ENCODE data around the gene COASY. TPM values are rescaled to one million over a fixed set of nuclear protein-coding genes. Genes with fewer than 3 reads are reported as not detected.

COASY gene
- polyA plus RNA-seq, 1 of the 3 experiments (the other 2 are of a cell fraction) = 69.4 TPM

GRCh38 chr17:42519546-42520491, 42.1 kb upstream of the COASY start (continued):
- no peak for TF ChIP-seq EZH2phosphoT487 (IDR thresholded peaks at IDR 0.05; ENCODE audit: borderline replicate concordance, low read depth)
- TF ChIP-seq POLR2AphosphoS5 (IDR thresholded peaks at IDR 0.05; ENCODE audit: low read depth, low read length) = peak; percentile 78
- TF ChIP-seq REST (IDR thresholded peaks at IDR 0.05; ENCODE audit: low read depth, low read length) = peak; percentile 84
- peak; percentile 91 for TF ChIP-seq TCF12 (IDR thresholded peaks at IDR 0.05)
- no peak for TF ChIP-seq SMC3 (IDR thresholded peaks at IDR 0.05; ENCODE audit: low read depth, low read length)
- no peak; the same call in 1 of the 2 replicates for TF ChIP-seq MEF2A (IDR thresholded peaks at IDR 0.05; ENCODE audit: borderline replicate concordance, low read depth)
- TF ChIP-seq TEAD4 (IDR thresholded peaks at IDR 0.05; ENCODE audit: borderline replicate concordance, insufficient read depth) = peak; percentile 81
- 0 out of 2 replicates have a peak, but pooled peaks have one; percentile 72 for TF ChIP-seq SIN3A (IDR thresholded peaks at IDR 0.05; ENCODE audit: borderline replicate concordance, low read depth, low read length)
- TF ChIP-seq GATA2 (CRISPR knock-in tag; IDR thresholded peaks at IDR 0.05) = no peak

- Histone ChIP-seq H3K9ac (peak overlapping the region; percentile 73; the same call in 1 of the 2 replicates), H4K20me1 (ENCODE audit: insufficient read depth) (no peaks in the 10 kb centered on the region), H3K4me2 (peak overlapping the region; percentile 81), H3K36me3 (replicated peaks in 1 of 2; ENCODE audit: control insufficient read depth in 1 of 2, insufficient read depth in 2 of 2, low read length in 1 of 2) (no peaks in the 10 kb centered on the region), H3F3A (replicated peaks; ENCODE audit: insufficient read depth) (peaks cover 64% of the 10 kb centered on the region), H3K4me3 (ENCODE audit: low read depth in 2 of 2, low read length in 1 of 2) (peak overlapping the region in 1 of 2 experiments; percentile 25; a peak in 1 of 4 replicates), H3K9me2 (no peaks in the 10 kb centered on the region), H2AFZ (ENCODE audit: low read depth) (no peak overlapping the region), H3K4me1 (ENCODE audit: control insufficient read depth in 1 of 2, insufficient read depth in 2 of 2, low read depth in 1 of 2, low read length in 1 of 2) (peaks cover 43 to 57% of the 10 kb centered on the region in 2 experiments), H3K27ac (ENCODE audit: low read depth in 2 of 2, low read length in 1 of 2) (peak overlapping the region; percentile 92 to 100), H3K79me2 (ENCODE audit: insufficient read depth) (peaks cover 16% of the 10 kb centered on the region), H3K27me3 (ENCODE audit: insufficient read depth) (no peaks in the 10 kb centered on the region), H3K9me3 (no peaks in the 10 kb centered on the region)
- no peak for DNase-seq
- WGBS (ENCODE audit: low lambda C conversion rate) = 34% methylated on average over 5 of the region's 9 CpGs
- CTCF ChIA-PET = interaction anchor here (0.6 to 7.9 kb wide), 13 partner anchors 9 to 208 kb away, joined by 3 to 83 read pairs (median 4); no protein-coding TSS in a partner anchor
- TF ChIP-seq CTCF (IDR thresholded peaks at IDR 0.05) = peak; percentile 44
- no peak for TF ChIP-seq JUND (IDR thresholded peaks at IDR 0.05)
- TF ChIP-seq FOXM1 (IDR thresholded peaks at IDR 0.05; ENCODE audit: low read depth) = no peak
- no peak for TF ChIP-seq MEF2A (IDR thresholded peaks at IDR 0.05; ENCODE audit: borderline replicate concordance, low read depth)
- no peak for TF ChIP-seq GATA2 (CRISPR knock-in tag; IDR thresholded peaks at IDR 0.05)
- POLR2A ChIA-PET = no interaction called here
Measured at GRCh38 chr17:42520540-42520951, 41.4 kb upstream of the COASY start.
